ENCODE measurements around the gene RPS16.
A peak's percentile ranks its signal among the peaks of the same experiment; 100 is the strongest.

Gene RPS16

DNA sequence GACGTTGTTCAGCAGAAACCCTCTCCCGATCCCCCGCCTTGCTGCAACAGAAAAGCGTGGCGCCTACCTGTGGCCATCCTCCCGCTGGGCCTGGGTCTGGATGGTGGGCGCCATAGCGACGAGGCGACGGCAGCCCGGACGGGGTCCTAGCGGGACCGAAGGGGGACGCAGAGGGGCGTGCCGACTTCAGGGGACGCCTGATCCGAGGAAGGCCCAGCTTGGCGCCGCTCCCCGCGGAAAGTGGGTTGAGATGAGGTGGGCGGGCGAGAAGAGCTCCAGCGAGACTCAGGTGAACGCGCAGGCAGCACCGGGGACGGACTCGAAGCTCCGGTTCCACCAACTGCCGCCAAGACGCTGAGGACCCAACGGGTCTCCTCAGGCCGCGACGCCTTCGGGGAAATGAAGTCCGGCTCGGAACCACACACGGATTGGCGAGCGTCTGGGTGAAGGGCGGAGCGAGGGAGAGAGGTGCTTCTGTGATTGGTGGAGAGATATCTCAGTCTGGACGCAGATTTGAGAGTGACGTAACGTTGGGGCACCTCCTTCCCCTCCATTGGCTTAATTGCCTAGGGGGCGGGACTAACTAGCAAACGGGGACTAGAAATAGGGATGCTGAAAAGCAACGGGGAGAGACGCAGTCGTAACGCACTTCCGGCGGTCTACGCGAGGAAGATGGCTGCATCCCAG, 44.9 kb downstream of the RPS16 start, which contains the start of the genes MED29 and PAF1:
MED29 (plus strand) TSS at position 628 of the 687 bp plus-strand sequence; CDS start at position 673, 45 bp downstream.
PAF1 (minus strand) TSS at position 356 of the 687 bp plus-strand sequence; CDS start at position 114, 242 bp downstream.
- H3K4me3 ChIP-seq (ENCODE audit: extremely low read depth, insufficient read depth, low read length, poor library complexity, severe bottlenecking), result peak within 1 kb of the TSS; percentile 94
- H3K36me3 ChIP-seq (ENCODE audit: control insufficient read depth, insufficient read depth, low read length), result peaks cover 64% of the 10 kb centered on the region
- 0% methylated on average over 45 to 58 of the region's 60 CpGs for WGBS, 2 experiments (ENCODE audit: insufficient coverage in 2 of 2)
- H3K9me3 ChIP-seq (ENCODE audit: control insufficient read depth, low read length), result no peaks in the 10 kb centered on the region
- H3K4me1 ChIP-seq (ENCODE audit: control insufficient read depth, insufficient read depth, low read length, poor library complexity, severe bottlenecking), result peaks cover 13% of the 10 kb centered on the region
- H3K27ac ChIP-seq (ENCODE audit: low read depth, low read length, severe bottlenecking), result peak within 1 kb of the TSS; percentile 98

DNA sequence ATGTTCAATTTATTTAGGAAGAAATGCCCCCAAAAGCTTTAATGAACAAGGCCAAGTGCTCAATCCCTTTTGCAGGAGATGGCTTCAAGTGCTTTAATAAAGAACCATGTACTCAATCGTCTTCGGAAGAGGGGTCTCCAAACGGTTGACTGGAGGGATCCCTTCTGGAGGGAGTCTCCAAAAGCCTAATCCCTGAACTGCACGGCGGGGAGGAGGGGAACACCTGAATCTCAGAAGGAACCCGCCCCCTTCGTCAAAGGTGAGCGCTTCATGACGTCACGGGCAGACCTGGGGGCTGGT, 45.3 kb downstream of the RPS16 start:
- peak overlapping the region; percentile 94 for H3K4me3 ChIP-seq (ENCODE audit: extremely low read depth, insufficient read depth, low read length, poor library complexity, severe bottlenecking)
- H3K27ac ChIP-seq (ENCODE audit: low read depth, low read length, severe bottlenecking), result peak overlapping the region; percentile 98
- peaks cover 66% of the 10 kb centered on the region for H3K36me3 ChIP-seq (ENCODE audit: control insufficient read depth, insufficient read depth, low read length)
- no peaks in the 10 kb centered on the region for H3K9me3 ChIP-seq (ENCODE audit: control insufficient read depth, low read length)
- H3K4me1 ChIP-seq (ENCODE audit: control insufficient read depth, insufficient read depth, low read length, poor library complexity, severe bottlenecking), result peaks cover 15% of the 10 kb centered on the region
- 0 to 2% methylated on average over 10 of the region's 10 CpGs for WGBS, 2 experiments (ENCODE audit: insufficient coverage in 2 of 2)

DNA sequence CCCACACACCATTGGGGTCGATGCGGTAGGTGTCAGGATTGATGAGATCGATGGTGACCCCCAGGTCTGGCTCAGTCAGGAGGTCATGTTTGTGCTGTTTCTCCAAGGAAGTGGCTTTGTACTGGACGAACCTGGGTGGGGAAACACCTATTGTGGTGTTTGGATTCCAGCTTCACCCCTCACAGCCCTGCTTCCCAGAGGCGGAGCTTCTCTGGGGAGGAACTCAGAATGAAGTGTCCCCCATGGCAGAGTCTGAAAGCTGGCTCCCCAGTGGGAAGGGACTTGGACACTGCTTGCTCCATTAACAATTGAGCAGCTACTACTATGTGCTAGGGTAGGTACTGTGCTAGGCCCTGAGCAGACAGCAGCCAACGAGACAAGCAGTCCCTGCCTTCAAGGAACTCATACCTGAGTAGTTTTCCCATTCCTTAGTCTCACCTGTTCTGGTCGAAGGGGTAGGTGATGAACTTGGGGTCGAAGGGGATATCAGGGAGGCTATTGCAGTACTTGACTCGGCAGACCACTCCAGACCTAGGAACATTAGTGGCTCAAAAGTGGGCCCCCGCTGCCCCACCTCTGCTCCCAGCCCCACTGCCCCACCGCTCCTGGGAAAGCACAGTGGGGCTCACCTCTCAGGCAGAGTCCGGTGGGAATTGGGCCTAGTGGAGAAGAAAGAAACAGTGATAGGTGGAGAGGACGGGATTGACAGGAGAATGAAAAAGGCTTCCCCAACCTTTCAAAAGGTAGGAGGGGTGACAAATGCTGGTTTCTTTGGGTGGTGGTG, 45.9 kb downstream of the RPS16 start:
- no peaks in the 10 kb centered on the region for H3K9me3 ChIP-seq (ENCODE audit: control insufficient read depth, low read length)
- WGBS, 2 experiments (ENCODE audit: insufficient coverage in 2 of 2), result 84 to 96% methylated on average over 4 to 5 of the region's 13 CpGs
- H3K4me1 ChIP-seq (ENCODE audit: control insufficient read depth, insufficient read depth, low read length, poor library complexity, severe bottlenecking), result peaks cover 15% of the 10 kb centered on the region
- H3K27ac ChIP-seq (ENCODE audit: low read depth, low read length, severe bottlenecking), result peak overlapping the region; percentile 98
- H3K4me3 ChIP-seq (ENCODE audit: extremely low read depth, insufficient read depth, low read length, poor library complexity, severe bottlenecking), result peak overlapping the region; percentile 94
- H3K36me3 ChIP-seq (ENCODE audit: control insufficient read depth, insufficient read depth, low read length), result peaks cover 68% of the 10 kb centered on the region

DNA sequence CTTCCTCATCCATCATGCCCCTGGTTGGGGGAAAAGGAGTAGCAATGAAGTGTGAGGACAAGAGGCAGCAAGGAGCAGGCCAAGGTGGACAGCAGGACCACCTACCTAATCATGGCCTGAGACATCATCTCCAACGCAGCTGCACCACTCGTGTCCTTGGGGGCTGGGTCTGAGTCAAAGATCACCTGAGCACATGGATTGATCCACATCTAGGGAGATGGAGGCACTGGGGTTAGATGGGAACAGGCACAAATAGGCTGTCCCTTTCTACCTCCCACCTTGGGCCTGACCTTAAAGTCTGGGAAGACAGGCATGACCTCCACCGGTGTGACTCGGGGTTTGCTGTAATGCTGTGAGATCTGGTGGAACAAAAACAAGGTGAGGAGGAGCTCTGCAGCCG, 47.1 kb downstream of the RPS16 start:
- Histone ChIP-seq H3K36me3 (ENCODE audit: control insufficient read depth, insufficient read depth, low read length) (peaks cover 71% of the 10 kb centered on the region), H3K4me1 (ENCODE audit: control insufficient read depth, insufficient read depth, low read length, poor library complexity, severe bottlenecking) (peaks cover 15% of the 10 kb centered on the region), H3K4me3 (ENCODE audit: extremely low read depth, insufficient read depth, low read length, poor library complexity, severe bottlenecking) (no peak overlapping the region), H3K9me3 (ENCODE audit: control insufficient read depth, low read length) (no peaks in the 10 kb centered on the region), H3K27ac (ENCODE audit: low read depth, low read length, severe bottlenecking) (no peak overlapping the region)
- WGBS, 2 experiments (ENCODE audit: insufficient coverage in 2 of 2), result 73 to 97% methylated on average over 3 to 5 of the region's 5 CpGs

DNA sequence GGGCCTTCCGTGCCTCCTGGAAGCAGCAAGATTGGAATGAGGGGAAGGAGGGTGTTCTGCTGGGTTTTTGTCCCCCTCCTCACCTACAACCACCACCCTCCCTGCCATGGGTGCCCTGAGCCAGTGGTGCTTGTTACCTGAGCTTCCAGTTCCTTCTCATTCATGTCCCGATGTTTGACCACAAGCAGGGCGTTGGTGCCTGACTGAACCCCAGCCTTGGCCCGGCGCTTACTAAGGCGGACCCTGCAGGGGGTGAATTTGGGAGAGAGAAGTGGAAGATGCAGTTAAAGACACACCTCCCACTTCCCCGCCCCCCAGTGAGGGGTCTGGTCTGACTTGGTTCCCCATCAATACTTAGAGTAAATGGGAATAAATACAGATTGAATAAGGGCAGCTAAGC, 49.2 kb downstream of the RPS16 start:
- WGBS, 2 experiments (ENCODE audit: insufficient coverage in 2 of 2), result 93 to 95% methylated on average over 2 to 4 of the region's 7 CpGs
- Histone ChIP-seq H3K4me3 (ENCODE audit: extremely low read depth, insufficient read depth, low read length, poor library complexity, severe bottlenecking) (no peak overlapping the region), H3K27ac (ENCODE audit: low read depth, low read length, severe bottlenecking) (peak overlapping the region; percentile 31), H3K9me3 (ENCODE audit: control insufficient read depth, low read length) (no peaks in the 10 kb centered on the region), H3K4me1 (ENCODE audit: control insufficient read depth, insufficient read depth, low read length, poor library complexity, severe bottlenecking) (peaks cover 11% of the 10 kb centered on the region), H3K36me3 (ENCODE audit: control insufficient read depth, insufficient read depth, low read length) (peaks cover 80% of the 10 kb centered on the region)

DNA sequence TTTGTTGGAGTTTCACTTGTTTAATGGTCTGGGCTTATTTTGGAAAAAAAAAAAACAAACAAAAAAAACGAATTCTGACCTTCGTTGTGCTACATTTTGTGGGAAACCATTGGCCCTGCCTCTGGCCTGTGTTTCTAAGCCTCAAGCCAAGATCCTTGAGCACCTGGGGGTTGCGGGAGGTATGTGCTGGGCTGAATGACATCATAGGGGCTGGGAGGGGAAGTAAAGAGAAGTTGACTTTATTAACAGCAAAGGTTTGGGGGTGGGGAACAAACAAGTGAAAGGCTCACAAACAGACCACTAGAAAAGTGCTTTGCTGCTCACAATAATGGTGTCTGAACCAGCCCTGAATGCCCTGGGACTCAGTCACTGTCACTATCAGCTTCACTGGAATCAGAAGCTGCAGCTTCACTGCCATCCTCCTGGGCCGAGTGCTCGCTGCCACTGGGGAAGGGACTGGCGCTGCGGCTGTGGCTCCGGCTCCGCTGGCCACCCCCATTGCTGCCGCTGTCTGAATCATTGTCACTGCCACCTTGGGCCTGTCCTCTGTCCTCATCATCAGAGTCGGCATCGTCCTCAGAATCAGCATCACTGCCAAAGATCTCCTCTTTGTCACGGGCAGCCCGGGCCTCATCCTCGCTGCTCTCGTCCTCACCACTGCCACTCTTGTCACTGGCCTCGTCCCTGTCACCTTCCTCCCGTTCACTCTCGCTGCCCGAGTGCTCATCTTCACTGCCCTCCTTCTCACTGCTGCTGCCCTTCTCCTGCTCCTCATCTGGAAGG, 49.9 kb downstream of the RPS16 start:
- whole genome bisulfite sequencing, 2 experiments (ENCODE audit: insufficient coverage in 2 of 2), result 88 to 93% methylated on average over 17 to 20 of the region's 20 CpGs
- Histone ChIP-seq H3K4me3 (ENCODE audit: extremely low read depth, insufficient read depth, low read length, poor library complexity, severe bottlenecking) (no peak overlapping the region), H3K4me1 (ENCODE audit: control insufficient read depth, insufficient read depth, low read length, poor library complexity, severe bottlenecking) (peaks cover 11% of the 10 kb centered on the region), H3K9me3 (ENCODE audit: control insufficient read depth, low read length) (no peaks in the 10 kb centered on the region), H3K36me3 (ENCODE audit: control insufficient read depth, insufficient read depth, low read length) (peaks cover 87% of the 10 kb centered on the region), H3K27ac (ENCODE audit: low read depth, low read length, severe bottlenecking) (peak overlapping the region; percentile 31)

DNA sequence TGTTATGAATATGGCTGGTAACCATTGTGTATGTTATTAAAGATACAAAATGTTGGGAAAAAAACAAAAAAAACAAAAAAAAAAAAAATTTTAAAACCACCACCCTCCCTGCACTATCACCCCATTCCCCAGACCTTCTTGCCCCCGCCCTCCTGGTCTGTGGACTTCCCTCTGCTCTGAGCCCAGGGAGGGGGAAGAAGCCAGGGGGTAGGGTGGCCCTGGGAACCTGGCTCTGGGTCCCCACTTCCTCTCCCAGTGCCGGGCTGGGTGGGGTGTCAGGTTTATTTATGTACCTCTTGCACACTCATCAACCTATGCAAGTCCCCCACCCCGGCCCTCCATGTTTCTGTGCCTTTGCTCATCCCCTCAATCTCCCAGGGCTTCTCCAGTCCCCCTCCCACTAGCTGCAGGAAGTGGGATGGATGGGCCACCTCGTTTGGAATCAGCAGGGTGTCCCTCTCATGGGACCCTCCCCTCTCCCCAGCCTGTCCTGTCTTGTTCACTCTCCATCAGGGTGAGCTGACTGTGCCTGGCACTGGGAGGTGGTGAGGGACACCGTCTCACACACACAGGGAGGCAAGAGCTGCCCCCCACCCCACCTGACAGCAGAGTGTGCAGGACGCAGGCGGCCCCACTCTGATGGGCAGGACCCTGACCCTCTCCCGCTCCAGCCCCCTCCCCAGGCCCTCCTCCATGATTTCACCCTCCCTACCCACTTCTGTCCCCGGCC, 50.7 kb downstream of the RPS16 start:
- peak overlapping the region; percentile 16 for H3K27ac ChIP-seq (ENCODE audit: low read depth, low read length, severe bottlenecking)

More for the DNA sequence above, 50.7 kb downstream of the RPS16 start:
- 67 to 100% methylated on average over 1 of the region's 9 CpGs for WGBS, 2 experiments (ENCODE audit: insufficient coverage in 2 of 2)
- Histone ChIP-seq H3K36me3 (ENCODE audit: control insufficient read depth, insufficient read depth, low read length) (peaks cover 94% of the 10 kb centered on the region), H3K4me1 (ENCODE audit: control insufficient read depth, insufficient read depth, low read length, poor library complexity, severe bottlenecking) (peaks cover 10% of the 10 kb centered on the region), H3K4me3 (ENCODE audit: extremely low read depth, insufficient read depth, low read length, poor library complexity, severe bottlenecking) (no peak overlapping the region), H3K9me3 (ENCODE audit: control insufficient read depth, low read length) (no peaks in the 10 kb centered on the region)
